ENCODE data around the gene STX3.

- no peak for TF ChIP-seq POLR2AphosphoS5 (IDR thresholded peaks at IDR 0.05; ENCODE audit: borderline replicate concordance, low read depth, low read length)
- TF ChIP-seq EZH2 (IDR thresholded peaks at IDR 0.05), result no peak
- no peak for TF ChIP-seq FOXP2 (optimal IDR thresholded peaks at IDR 0.05; ENCODE audit: control extremely low read depth, extremely low read length, insufficient read depth)
These were observed 9.1 kb upstream of the STX3 start for GRCh38 chr11:59746111-59746510.

All from SK-N-MC (cell line).